NB4 (cell line): ENCODE measurements around the gene CDH7.

Source experiments
- DNase-seq: peaks from one replicate; pipeline ENCODE4 v3.0.0; 2010; ENCODE audit warnings: low read depth
- H3K4me3 ChIP-seq: one replicate; pipeline ENCODE4 v1.5.1; 2011; ENCODE audit warnings: mild to moderate bottlenecking, low read depth, low read length, moderate library complexity
- MYC ChIP-seq: IDR thresholded peaks from 2 replicates; pipeline ENCODE4 v1.6.1; 2011; ENCODE audit warnings: low read depth, low read length
- POLR2A ChIP-seq: IDR thresholded peaks from 2 replicates; pipeline ENCODE4 v1.6.1; 2011; ENCODE audit warnings: mild to moderate bottlenecking; ENCODE audit not compliant: insufficient read length; ENCODE audit errors: extremely low read depth
- TF ChIP-seq, protein P1 (sequence below): IDR thresholded peaks from 2 replicates; pipeline ENCODE4 v1.6.1; 2011; ENCODE audit warnings: low read depth, low read length
- TF ChIP-seq, protein P2 (sequence below): IDR thresholded peaks from one replicate; pipeline ENCODE4 v1.5.1; 2012; ENCODE audit warnings: low read depth, low read length

CDH7 gene

DNA sequence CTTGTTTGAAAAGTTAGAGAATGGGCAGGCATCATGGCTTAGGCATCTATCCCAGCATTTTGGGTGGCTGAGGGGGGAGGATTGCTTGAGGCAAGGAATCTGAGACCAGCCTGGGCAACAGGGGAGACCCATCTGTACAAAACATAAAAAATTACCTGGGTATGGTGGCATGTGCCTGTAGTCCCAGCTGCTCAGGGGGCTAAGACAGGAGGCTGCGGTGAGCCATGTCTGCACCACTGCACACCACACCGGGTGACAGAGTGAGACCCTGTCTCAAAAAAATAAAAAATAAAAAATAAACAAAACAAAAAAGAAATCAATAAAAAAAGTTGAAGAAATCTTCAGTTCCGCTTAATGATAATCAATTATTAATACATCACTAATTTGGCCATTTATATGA is 146.5 kb downstream of the CDH7 start:
- TF ChIP-seq POLR2A (no peak), MYC (no peak)
- TF ChIP-seq, protein P1, sequence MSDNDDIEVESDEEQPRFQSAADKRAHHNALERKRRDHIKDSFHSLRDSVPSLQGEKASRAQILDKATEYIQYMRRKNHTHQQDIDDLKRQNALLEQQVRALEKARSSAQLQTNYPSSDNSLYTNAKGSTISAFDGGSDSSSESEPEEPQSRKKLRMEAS, result no peak
- TF ChIP-seq, protein P2, sequence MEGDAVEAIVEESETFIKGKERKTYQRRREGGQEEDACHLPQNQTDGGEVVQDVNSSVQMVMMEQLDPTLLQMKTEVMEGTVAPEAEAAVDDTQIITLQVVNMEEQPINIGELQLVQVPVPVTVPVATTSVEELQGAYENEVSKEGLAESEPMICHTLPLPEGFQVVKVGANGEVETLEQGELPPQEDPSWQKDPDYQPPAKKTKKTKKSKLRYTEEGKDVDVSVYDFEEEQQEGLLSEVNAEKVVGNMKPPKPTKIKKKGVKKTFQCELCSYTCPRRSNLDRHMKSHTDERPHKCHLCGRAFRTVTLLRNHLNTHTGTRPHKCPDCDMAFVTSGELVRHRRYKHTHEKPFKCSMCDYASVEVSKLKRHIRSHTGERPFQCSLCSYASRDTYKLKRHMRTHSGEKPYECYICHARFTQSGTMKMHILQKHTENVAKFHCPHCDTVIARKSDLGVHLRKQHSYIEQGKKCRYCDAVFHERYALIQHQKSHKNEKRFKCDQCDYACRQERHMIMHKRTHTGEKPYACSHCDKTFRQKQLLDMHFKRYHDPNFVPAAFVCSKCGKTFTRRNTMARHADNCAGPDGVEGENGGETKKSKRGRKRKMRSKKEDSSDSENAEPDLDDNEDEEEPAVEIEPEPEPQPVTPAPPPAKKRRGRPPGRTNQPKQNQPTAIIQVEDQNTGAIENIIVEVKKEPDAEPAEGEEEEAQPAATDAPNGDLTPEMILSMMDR, result no peak
- H3K4me3 ChIP-seq, result no peak overlapping the region
- DNase-seq, result no peak

DNA sequence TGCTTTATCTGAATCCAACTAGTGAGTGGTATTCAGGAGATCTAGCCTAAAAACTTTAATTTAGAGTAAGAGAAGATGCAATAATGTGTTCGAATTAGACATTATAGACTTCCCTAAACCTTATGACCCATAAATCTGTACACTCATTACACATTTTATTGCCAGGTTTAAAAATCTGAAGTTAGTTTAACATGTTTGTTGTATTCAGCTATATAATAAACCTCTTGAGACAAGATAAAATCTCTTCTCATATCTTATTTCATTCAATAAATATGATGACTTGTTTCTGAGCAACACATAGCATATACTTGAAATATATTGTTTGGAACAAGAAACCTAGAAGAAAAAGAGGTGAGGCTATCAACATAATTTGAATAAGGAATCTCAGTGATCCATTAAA is 150.7 kb downstream of the CDH7 start:
- TF ChIP-seq MYC (no peak), POLR2A (no peak)
- TF ChIP-seq, protein P1, result no peak
- TF ChIP-seq, protein P2, result no peak
- no peak for DNase-seq
- no peak overlapping the region for H3K4me3 ChIP-seq

DNA sequence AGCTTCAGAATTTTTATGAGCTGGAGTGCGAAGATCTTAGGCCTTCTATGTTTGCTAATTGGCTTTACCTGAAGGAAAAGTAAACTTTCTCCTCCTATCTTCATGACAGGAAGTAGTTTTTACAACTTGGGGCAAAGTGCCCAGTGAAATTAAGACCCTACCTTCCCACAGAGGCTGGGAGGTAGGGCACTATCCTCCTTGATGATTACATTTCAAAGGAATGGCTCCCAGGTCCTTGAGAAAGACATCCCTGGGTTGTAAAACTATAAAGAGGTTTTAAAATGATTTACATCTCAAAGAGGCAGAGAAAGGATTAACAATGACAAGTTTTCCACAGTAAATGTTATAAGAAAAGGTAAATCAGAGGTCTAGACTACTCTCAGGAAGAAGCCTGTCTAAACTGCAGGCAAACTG is 155.8 kb downstream of the CDH7 start:
- DNase-seq, result no peak
- TF ChIP-seq POLR2A, result no peak
- no peak overlapping the region for H3K4me3 ChIP-seq

DNA sequence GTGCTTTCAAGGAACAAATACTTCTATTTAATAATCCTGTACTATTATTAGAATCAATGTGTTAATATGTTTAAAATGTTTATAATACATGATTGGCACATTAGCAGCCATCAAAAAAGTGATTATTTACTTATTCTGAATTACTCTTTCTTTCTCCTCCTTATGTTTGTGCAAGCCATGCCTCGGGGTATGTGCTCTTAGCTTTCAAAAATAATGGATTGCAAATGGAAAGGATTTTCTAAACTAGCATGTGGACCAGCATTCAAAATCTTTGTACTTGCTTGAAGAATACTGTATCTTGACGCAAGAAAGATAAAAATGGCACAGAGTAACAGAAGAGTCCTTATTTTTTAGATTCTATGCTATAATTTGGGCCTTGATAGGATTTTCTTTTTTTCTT is 156.5 kb downstream of the CDH7 start:
- TF ChIP-seq MYC (no peak), POLR2A (no peak)
- TF ChIP-seq, protein P2, result no peak
- TF ChIP-seq, protein P1, result no peak
- DNase-seq, result no peak
- no peak overlapping the region for H3K4me3 ChIP-seq

DNA sequence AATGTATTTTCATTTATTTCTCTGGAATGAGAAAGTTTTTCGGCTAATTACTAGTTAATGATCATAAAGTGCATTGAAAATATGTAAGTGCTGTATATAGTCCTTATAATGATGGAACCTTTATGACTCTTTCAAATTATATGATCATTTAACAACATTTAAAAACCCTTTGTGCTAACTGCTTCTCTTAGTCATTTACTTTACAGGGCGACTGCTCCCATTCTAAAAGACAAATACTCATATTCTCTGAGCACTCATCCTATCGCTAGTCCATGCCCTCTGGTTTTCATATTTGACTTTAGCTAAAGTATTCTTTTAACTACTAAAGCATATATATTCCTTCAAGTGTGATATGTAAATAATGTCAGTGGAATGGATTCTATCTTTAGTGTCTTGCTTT is 168.2 kb downstream of the CDH7 start:
- TF ChIP-seq, protein P1, result no peak
- TF ChIP-seq MYC, result no peak
- TF ChIP-seq, protein P2, result no peak
- no peak for TF ChIP-seq POLR2A
- H3K4me3 ChIP-seq, result no peak overlapping the region
- DNase-seq, result no peak

DNA sequence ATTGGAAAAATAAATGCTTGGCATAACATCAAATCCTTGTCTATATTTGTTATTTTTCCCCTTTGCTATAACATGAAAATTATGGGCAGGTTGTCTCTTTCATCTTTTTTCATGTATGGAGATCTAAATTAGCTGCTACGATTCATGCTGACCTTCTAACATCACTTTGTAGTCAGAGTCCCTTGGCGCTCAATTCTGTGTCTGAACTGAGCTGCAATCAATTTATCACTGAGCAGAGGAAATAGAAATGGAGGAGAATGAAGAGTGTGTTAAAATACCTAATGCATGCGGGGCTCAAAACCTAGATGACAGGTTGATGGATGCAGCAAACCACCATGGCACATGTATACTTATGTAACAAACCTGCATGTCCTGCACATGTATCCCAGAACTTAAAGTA is 168.9 kb downstream of the CDH7 start:
- H3K4me3 ChIP-seq, result no peak overlapping the region
- DNase-seq, result no peak
- TF ChIP-seq MYC (no peak), POLR2A (no peak)
- TF ChIP-seq, protein P2, result no peak
- TF ChIP-seq, protein P1, result no peak
